NCI-H2081 treated with DMSO at 0.1 percent for 48 hours (cell line): Measurements from ENCODE around the gene MICAL3.
"Not testable (repeated sequence)": the region's sequence is repeated elsewhere in the genome, so short reads cannot be mapped to it uniquely, and the experiment has no call there.

ENCODE experiments used
- DNase-seq: peaks from one replicate; lab custom pipeline; 2025; lab: John Stamatoyannopoulos, UW

MICAL3 gene

DNA sequence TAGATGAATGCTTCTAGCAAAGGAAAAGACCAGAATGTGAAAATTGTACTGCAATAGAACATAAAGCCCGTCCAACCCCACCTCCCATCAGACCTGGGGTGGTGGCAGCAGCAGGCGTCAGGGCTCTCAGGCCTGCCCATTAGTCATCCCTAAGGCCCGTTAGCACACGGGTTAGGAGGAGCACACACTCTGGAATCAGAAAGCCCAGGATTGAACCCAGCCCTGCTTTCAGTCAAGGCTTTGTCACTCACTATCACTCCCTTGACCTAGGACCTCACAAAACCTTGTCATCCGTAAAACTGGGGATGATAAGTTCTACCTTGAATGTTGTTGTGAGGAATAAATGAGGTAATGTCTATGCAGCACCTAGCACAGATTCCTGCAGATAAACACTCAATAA is 26.9 kb downstream of the MICAL3 start:
- DNase-seq: no peak

DNA sequence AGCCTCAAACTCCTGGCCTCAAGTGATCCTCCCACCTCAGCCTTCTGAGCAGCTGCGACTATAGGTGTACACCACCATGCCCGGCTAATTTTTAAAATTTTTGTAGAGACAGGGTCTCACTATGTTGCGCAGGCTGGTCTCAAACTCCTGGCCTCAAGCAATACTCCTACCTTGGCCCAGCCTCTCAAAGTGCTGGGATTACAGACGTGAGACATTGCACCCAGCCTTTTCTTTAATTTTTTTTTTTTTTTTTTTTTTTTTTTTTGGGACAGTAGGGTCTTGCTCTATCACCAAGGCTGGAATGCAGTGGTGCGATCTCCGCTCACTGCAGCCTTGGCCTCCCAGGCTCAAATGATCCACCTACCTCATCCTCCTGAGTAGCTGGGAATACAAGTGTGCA is 29.1 kb downstream of the MICAL3 start:
- DNase-seq: not testable (repeated sequence)

DNA sequence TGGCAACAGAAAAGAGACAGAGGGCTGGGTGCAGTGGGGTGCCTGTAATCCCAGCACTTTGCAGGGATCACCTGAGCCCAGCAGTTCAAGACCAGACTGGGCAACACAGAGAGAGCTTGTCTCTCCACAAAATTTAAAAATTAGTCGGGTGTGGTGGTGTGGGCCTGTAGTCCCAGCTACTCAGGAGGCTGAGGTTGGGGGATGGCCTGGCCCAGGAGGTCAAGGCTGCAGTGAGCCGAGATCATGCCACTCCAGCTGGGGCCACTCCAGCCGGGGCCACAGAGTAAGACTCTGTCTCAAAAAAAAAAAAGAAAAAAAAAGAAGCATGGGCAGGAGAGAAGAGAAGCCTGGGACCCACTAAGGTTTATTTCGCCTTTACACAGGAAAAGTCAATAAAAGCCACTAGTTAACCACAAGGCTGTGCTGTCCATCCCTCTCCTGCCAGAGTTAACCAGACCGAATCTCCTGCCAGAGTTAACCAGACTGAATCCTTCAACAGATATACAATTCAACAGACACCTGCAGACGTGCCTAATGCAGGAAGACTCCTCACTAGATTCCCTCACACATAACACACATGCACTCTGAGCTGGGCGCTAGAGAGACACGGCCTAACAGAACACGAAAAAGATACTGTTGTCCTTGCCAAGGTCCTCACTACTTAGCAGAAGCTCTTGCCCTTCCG is 29.8 kb downstream of the MICAL3 start:
- DNase-seq: no peak

DNA sequence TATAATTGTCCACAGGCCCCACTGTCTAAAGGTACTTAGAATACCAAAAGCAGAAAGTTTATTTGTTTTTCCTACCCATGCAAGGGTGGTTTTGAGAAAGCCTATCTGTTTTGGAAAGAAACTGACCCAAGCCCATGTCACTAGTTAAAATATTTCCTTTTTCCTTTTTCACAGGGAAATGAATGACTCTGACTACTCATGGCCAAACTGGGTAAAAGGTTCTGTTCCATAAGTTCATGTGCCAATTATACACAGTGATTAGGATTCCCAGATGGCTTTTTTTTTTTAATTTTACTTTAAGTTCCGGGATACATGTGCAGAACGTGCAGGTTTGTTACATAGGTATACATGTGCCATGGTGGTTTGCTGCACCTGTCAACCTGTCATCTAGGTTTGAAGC is 31.4 kb downstream of the MICAL3 start:
- DNase-seq: not testable (repeated sequence)

DNA sequence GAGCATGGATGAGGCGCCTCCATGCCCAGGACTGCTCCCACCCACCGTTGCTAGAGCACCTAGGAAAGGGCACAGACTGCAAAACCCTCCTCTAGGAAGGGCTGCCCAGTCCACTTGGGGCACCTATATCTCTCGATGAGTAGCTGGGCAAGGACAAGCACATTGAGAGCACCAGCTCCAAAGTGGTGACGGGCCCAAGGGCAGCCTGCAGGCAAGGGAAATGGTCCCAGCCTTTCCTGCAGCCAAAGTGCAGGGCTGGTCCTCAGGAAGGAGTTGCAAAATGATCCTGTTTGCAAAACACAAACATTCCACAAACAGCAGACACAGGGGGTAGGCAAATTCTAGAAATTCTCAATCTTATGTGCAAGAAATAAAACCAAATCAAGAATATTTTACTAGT is 32.4 kb downstream of the MICAL3 start:
- not testable (repeated sequence) for DNase-seq

DNA sequence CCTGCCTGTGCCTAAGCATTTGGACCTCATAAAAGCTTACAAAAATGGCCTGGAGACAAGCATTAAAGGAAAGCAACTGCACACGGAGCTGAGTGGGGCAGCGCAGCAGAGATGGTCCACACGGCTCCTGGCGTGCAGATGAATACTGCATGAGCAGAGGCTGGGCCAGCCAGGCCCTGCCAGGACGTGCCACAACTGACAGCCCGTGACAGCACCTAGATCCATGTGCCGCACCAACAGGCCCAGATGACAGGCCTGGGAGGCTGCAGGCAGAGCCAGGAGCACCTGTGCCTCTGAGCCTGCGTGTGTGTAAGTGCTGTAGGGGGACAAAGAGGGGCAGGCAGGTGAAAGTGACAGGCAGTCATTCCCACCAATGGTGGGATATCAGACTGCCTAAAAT is 33.4 kb downstream of the MICAL3 start:
- DNase-seq: no peak

DNA sequence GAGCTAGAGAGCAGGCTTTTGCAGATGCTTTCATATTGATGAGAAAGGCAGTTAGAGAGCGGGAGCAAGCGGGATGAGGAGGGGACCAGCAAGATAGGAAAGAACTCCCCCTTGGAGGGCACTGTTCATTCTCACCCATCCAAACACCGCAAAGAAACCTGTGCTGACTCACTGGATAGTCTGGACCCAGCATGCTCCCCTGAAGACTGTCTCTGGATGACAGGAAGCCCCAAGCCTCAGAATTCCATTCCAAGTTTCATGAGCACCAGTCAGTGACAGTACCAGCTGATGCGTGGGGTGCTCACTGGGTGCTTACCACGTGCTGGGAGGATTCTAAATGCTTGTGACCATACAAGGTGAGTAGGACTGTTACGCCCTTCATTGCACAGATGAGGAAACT is 34.2 kb downstream of the MICAL3 start:
- DNase-seq: no peak

DNA sequence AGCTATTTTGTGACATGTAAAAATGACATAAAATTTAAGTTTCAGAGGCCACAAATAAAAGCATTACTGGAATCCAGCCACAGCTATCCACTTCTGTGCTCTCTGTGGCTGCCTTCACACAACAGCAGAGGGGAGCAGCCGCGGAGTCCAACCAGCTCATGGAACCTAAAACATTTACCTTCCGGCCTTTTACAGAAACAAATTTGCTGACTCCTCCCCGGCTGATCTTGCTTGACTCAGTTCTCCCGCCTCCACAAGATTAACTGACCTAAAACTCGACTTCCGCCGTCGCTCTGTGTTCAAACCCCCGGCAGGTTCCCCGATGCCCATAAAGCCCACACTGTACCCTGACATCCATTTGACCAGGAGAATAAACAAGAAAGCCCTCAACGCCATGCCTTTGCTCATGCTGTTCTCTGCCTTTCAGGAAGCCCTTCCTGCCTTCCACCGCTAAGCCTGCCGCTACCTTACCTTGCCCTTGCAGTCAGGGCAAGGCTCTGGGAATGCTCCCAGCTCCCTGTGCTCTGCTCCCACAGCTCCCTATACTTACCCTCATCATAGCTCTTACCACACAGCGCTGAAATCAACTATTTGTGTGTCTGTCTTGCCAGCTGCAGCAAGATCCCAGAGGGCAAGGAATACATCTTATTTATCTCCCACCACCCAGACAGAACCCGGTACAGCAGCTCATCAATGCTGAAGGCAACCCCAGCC is 35.4 kb downstream of the MICAL3 start:
- DNase-seq: no peak

DNA sequence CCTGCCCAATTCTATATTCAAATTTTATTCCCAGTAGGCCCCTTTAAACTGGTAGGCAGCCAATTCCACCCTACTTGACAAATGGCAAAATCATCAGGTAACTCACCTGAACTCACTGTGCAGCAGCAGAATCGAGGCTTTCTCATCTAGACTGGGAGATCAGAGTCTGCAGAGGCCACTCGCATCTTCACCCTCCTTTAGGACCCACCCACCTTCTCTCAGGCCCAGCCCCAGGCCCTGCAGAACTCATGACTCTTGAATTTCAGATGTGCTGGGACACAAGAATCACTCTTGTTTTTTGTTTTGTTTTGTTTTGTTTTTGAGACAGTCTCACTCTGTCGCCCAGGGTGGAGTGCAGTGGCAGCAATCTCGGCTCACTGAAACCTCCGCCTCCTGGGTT is 38.8 kb downstream of the MICAL3 start:
- DNase-seq: no peak

DNA sequence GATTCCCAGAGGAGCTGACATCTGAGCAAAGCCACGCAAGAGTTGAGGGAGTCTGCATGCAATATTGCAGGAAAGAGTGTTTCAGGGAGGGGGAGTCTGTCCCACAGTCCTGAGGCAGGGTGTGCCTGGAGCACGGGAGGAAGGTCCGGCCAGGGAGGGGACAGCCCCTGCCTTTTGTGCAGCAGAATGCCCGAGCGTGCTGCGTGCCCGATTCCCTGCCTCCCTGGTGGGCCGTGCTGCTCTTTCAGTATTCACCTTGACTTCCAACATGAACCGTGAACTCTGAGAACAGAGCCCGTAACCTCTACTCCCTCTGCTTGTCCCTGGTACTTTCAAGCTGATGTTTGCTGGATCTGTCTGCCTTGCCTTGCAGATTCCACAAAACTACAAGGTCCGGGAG is 39.3 kb downstream of the MICAL3 start:
- not testable (repeated sequence) for DNase-seq

DNA sequence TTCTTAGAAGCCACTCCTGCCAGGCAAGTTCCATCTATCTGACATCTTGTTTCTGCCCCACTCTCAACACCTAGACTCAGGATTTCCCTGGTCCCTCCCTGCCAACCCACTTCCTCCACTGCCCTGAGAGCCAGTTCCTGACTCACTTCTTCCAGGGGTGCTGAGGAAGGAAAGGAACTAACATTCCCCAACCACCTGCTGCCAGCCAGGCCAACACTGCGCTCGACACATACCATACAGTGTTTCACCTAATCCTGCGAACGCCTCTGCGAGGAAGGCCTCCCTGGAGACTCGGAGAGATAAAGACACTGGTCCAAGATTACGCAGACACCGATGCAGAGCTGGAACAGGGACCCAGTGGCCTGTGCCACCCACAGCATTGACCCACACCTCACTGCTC is 40.2 kb downstream of the MICAL3 start:
- DNase-seq: no peak

DNA sequence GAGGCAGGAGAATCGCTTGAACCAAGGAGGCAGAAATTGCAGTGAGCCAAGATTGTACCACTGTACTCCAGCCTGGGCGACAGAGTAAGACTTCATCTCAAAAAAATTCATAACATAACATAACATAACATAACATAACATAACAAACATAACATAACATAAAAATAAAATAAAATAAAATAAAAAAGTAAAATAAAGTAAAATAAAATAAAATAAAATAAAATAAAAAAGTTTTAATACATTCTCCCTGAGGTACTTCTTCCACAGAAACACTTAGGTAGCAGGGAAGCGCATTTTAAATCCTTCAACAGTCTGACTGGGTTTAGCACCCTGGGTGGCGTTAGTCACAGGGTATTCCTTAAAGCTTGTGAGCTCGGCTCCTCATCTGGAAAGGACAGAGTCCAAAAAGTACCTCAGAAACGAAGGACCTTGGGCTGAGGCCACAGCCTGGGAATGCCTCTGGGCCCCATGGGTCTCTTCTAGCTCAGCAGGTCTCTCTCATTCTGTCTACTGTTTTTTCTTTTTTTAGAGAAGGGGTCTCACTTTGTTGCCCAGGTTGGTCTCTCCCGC is 41.7 kb downstream of the MICAL3 start:
- no peak for DNase-seq

DNA sequence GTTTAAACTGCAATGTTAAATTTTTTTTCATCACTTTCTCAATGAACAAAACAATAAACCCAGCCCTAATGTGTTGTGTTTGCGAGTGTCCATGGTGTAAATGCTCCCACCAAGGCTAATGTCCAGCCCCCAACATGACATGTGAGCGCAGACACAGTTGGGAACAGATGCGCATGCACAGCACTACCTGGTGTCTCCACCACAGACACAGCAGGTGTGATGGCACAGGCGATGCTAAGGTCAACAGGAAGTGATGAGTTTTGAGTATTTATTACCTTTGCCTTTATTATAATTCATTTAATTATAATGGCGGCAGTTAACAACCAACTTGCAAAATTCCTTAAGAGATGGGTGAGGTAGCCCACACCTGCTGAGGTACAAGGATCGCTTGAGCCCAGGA is 42.9 kb downstream of the MICAL3 start:
- no peak for DNase-seq

DNA sequence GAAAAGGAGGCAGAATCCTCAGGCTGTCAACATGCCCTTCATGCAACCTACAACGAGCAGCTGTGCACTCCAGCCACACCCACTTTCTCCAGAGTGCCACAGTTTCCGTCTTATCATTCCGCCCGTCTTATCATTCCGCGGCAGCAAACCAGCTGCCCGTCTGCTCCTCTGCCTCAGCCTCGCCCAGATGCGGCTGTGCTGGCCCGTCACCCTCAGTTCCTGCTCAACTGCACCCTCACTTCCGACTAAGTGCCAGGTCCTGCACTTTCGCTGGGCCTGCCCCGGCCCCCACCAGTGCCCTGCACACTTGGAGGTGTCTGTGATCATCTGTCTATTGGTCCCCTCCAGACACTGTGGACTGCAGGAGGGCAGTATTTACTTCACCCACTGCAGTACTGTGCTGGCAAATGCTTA is 43.7 kb downstream of the MICAL3 start:
- DNase-seq: no peak

DNA sequence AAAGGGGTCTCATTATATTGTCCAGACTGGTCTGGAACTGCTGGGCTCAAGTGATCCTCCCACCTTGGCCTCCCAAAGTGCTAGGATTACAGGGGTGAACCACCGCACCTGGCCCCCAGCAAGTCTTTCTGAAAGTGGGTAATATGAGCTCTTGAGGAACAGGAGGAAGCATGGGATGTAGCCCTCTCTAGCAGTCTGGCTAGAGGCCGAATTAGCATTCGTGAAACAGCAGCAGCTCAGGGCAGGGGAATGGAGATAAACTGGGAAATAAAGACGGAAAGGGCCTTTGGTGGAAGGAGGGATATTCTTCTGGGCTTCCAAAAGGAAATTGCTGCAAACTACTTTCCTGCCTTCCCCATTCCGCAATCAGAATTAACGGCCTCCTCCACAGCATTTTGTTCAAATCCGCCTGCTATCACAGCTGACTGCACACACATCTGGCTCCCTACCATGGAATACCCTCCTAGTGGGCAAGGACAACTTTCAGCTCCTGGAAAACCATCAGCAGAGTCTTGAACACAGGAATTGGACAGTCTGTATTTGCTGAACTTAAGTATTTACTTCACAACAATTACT is 44.3 kb downstream of the MICAL3 start:
- DNase-seq: no peak

DNA sequence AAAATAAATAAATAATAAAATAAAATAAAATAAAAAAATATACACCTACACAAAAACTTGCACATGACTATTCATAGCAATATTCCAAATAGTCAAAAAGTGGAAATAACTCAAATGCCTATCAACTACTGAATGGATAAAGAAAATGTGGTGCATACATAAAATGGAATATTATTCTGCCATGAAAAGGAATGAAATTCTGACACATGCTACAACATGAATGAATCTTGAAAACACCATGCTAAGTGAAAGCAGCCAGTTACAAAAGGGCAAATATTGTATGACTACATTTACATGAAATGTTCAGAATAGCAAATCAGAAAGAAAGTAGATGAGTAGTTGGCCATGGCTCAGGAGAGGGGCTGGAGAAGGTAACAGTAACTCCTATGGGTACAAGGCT is 46.3 kb downstream of the MICAL3 start:
- no peak for DNase-seq

DNA sequence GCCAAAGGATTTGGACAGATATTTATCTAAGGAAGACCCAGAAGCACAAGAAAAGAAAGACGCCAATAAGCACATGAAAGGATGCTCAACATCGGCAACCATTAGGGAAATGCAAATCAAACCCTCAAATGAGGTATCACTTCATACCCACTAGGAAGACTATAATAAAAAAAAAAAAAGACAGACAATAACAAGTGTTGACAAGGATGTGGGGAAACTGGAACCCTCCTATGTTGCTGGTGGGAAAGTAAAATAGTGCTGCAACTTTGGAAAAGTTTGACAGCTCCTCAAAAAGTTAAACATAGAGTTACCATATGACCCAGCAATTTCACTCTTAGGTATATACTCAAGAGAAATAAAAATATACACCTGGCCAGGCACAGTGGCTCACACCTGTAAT is 47.0 kb downstream of the MICAL3 start:
- no peak for DNase-seq

DNA sequence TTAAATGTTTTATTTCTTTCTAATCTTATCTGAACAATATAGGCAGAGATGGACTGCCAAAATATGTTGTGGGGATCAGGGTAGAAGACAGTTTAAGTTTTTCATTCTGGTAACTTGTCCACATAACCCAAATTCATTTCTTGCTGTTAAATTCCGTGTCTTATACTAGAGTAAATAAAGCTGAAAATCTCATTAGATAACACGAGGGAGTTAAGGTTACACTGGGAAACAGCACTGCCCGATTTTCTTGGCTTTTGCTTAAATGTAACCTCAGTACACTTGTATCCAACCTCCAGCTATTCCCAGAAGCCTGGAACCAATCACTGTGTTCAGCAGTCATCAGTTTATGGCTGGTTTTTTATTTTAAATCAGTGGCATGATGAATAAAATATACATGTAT is 48.2 kb downstream of the MICAL3 start:
- DNase-seq: no peak

DNA sequence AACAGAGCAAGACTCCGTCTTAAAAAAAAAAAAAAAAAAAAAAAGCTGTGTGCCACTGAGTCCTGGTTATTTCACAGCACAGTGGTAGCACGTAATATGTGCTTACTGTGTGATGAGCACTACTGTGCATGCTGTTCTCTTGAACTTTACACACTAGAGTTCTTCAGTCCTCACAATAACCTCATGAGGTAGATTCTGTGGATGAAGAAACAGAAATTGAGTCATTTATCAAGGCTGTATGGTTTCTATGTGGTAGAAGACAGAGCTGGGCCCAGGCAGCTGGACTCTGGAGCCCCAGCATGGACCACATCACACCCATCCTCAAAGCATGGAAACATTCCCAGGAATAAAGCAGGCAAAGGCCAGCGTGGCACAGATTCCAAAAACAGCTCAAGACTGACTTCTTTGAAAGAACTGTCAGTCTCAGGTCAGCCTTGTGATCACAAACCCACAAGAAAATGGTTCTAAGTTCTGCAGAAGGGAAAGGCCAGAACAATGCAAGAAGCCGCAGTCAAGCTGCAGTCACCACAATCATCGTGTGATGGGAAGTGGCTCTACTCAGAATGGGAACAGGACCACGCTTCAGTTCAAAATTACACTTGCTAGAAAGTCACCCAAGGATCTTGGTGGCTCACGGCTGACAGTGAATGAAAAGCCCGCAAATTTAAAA is 49.5 kb downstream of the MICAL3 start:
- DNase-seq: no peak

DNA sequence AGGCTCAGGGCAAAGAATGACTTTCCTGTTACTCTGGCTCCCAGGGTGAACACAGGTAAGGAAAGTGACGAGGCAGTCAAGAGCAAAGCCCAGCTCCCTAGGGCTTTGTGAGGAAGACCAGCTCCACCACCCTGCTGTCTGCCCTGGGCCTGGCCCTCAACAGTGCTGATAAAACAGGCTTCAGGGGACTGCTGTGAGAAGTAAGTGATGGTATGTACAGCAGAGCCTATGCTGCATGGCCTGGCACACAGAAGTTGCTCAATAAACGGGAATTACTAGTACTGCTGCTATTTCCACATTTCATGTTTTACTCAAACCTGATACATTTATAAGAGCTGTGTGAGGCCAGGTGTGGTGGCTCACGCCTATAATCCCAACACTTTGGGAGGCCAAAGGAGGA is 50.3 kb downstream of the MICAL3 start:
- no peak for DNase-seq

DNA sequence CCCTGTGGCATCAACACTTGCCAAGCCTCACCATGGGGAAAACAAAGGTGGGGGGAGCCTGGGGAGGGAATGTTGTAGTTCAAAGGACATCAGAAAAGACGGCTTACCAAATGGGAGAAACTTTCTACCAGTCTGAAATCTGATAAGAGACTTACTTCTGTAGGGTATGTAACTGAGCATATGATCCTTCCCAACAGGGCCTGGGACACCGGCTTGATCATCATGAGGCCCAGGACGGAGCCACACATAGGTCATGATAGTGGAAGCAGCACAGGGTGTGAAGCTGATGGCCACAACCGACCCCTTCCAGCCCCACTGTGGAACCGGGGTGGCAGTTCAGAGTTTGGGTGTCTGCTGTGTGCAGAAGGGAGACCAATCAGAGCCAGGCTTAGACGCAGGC is 51.1 kb downstream of the MICAL3 start:
- no peak for DNase-seq

DNA sequence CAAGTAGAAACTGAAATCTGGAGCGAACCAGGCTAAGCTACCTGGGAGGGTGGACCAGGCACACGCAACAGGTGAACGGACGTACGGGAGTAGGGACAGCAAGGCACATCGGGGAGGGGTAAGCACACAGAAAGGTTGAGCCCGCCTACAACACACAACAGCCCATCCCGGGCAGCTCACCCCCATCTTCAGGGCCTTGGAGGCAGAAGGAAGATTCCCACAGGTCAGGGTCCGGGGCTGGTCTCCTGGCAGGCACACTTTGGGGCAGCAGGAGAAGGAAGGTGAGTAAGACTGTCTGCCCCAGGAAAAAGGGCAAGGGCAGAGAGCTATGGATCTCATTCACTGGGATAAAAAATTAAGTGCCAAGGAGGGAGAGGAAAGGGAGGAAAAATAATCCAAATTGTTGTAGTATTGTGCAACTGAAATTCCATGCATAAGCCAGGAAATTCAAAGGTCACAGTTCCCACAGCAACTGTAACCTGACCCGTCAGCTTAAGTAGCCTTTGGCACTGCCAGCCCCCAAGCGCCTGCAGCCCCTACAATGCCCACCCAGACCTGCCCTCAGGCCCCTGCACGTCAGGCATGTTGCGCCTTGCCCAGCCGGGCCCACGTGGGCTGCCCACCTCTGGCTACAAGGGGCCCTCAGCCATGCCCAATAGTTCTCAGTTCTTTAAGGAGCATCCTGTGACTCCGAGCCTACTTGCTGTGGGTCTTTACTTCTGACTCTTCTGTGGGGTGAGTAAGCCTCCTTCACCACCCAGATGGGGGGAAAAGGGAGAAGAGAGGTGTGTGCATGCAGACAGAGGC is 51.8 kb downstream of the MICAL3 start:
- no peak for DNase-seq
